Measurements from ENCODE around the gene TRAPPC14.

TRAPPC14 gene

GRCh38 chr7:100119970-100120732 lies 38.4 kb downstream of the TRAPPC14 start (continued):
- TF ChIP-seq, protein P1, sequence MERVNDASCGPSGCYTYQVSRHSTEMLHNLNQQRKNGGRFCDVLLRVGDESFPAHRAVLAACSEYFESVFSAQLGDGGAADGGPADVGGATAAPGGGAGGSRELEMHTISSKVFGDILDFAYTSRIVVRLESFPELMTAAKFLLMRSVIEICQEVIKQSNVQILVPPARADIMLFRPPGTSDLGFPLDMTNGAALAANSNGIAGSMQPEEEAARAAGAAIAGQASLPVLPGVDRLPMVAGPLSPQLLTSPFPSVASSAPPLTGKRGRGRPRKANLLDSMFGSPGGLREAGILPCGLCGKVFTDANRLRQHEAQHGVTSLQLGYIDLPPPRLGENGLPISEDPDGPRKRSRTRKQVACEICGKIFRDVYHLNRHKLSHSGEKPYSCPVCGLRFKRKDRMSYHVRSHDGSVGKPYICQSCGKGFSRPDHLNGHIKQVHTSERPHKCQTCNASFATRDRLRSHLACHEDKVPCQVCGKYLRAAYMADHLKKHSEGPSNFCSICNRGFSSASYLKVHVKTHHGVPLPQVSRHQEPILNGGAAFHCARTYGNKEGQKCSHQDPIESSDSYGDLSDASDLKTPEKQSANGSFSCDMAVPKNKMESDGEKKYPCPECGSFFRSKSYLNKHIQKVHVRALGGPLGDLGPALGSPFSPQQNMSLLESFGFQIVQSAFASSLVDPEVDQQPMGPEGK (tag by site-specific recombination; IDR thresholded peaks at IDR 0.05), result peak; percentile 67
- TF ChIP-seq ZNF350 (tag by site-specific recombination; IDR thresholded peaks at IDR 0.05) (no peak), ZNF585B (tag by site-specific recombination; IDR thresholded peaks at IDR 0.05) (no peak), ZNF501 (tag by site-specific recombination; IDR thresholded peaks at IDR 0.05) (no peak; the same call in 1 of the 2 replicates), ZNF791 (tag by site-specific recombination; IDR thresholded peaks at IDR 0.05) (no peak), ZNF623 (tag by site-specific recombination; IDR thresholded peaks at IDR 0.05) (no peak), ZNF266 (tag by site-specific recombination; IDR thresholded peaks at IDR 0.05; ENCODE audit: low read depth) (no peak), ZNF26 (tag by site-specific recombination; IDR thresholded peaks at IDR 0.05) (no peak), ZFP69B (tag by site-specific recombination; IDR thresholded peaks at IDR 0.05) (0 out of 2 replicates have a peak, but pooled peaks have one; percentile 62)
- TF ChIP-seq, protein P2, sequence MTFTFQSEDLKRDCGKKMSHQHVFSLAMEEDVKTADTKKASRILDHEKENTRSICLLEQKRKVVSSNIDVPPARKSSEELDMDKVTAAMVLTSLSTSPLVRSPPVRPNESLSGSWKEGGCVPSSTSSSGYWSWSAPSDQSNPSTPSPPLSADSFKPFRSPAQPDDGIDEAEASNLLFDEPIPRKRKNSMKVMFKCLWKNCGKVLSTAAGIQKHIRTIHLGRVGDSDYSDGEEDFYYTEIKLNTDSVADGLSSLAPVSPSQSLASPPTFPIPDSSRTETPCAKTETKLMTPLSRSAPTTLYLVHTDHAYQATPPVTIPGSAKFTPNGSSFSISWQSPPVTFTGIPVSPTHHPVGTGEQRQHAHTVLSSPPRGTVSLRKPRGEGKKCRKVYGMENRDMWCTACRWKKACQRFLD (tag by site-specific recombination; IDR thresholded peaks at IDR 0.05), result no peak

GRCh38 chr7:100119072-100119969 lies 39.2 kb downstream of the TRAPPC14 start, which contains the start of the genes CNPY4 and TAF6:
Gene CNPY4 (plus strand): TSS chr7:100119634. CDS start chr7:100119745, 111 bp downstream.
Gene TAF6 (minus strand): TSS chr7:100119358. CDS start chr7:100114209, 5,149 bp downstream.
- Histone ChIP-seq H3K36me3 (ENCODE audit: control insufficient read depth in 2 of 2, insufficient read depth in 1 of 2, low read length in 2 of 2) (peaks cover 0 to 8% of the 10 kb centered on the region in 2 experiments; a peak in 2 of 3 replicates), H3K27ac (ENCODE audit: extremely low read depth, low read depth, low read length) (peak within 1 kb of the TSS; percentile 87), H3K4me1 (ENCODE audit: control insufficient read depth, insufficient read depth, low read length) (peaks cover 3% of the 10 kb centered on the region; the same call in 1 of the 2 replicates), H3K4me3 (ENCODE audit: low read depth, low read length) (peak within 1 kb of the TSS; percentile 90), H3K9me3 (ENCODE audit: control insufficient read depth, insufficient read depth, low read depth, low read length) (no peaks in the 10 kb centered on the region)
- ChIA-PET CTCF (no interaction called here), POLR2A (interaction anchor here (1.1 to 8.4 kb wide), 2 partner anchors 18 to 29 kb away, joined by 3 to 81 read pairs; partner anchors contain the start of genes AP4M1, LAMTOR4 and MCM7)
- TF ChIP-seq ZNF248 (tag by site-specific recombination; IDR thresholded peaks at IDR 0.05) (no peak), ZNF26 (tag by site-specific recombination; IDR thresholded peaks at IDR 0.05) (no peak), ZNF341 (tag by site-specific recombination; IDR thresholded peaks at IDR 0.05; ENCODE audit: low read depth) (0 out of 2 replicates have a peak, but pooled peaks have one; percentile 18), ZNF623 (tag by site-specific recombination; IDR thresholded peaks at IDR 0.05) (no peak; the same call in 1 of the 2 replicates), FEZF1 (tag by site-specific recombination; IDR thresholded peaks at IDR 0.05) (0 out of 2 replicates have a peak, but pooled peaks have one; percentile 5), ZNF133 (tag by site-specific recombination; IDR thresholded peaks at IDR 0.05) (no peak), ZBTB7A (tag by site-specific recombination; IDR thresholded peaks at IDR 0.05; ENCODE audit: low read depth) (peak; percentile 91), ZNF174 (tag by site-specific recombination; IDR thresholded peaks at IDR 0.05) (no peak), ZNF16 (tag by site-specific recombination; IDR thresholded peaks at IDR 0.05; ENCODE audit: low read depth) (no peak), ZNF530 (tag by site-specific recombination; IDR thresholded peaks at IDR 0.05; ENCODE audit: low read depth) (no peak), ZNF777 (tag by site-specific recombination; IDR thresholded peaks at IDR 0.05; ENCODE audit: borderline replicate concordance) (peak; percentile 31; the same call in 1 of the 2 replicates), ZNF670 (tag by site-specific recombination; IDR thresholded peaks at IDR 0.05; ENCODE audit: low read depth) (no peak), SALL2 (tag by site-specific recombination; IDR thresholded peaks at IDR 0.05; ENCODE audit: borderline replicate concordance) (no peak), KLF10 (tag by site-specific recombination; IDR thresholded peaks at IDR 0.05) (peak; percentile 87), ZNF629 (tag by site-specific recombination; IDR thresholded peaks at IDR 0.05) (peak; percentile 58), ZNF140 (tag by site-specific recombination; IDR thresholded peaks at IDR 0.05) (no peak), ZNF423 (tag by site-specific recombination; IDR thresholded peaks at IDR 0.05) (no peak), OSR2 (tag by site-specific recombination; IDR thresholded peaks at IDR 0.05) (0 out of 2 replicates have a peak, but pooled peaks have one; percentile 26)
- TF ChIP-seq, protein P3, sequence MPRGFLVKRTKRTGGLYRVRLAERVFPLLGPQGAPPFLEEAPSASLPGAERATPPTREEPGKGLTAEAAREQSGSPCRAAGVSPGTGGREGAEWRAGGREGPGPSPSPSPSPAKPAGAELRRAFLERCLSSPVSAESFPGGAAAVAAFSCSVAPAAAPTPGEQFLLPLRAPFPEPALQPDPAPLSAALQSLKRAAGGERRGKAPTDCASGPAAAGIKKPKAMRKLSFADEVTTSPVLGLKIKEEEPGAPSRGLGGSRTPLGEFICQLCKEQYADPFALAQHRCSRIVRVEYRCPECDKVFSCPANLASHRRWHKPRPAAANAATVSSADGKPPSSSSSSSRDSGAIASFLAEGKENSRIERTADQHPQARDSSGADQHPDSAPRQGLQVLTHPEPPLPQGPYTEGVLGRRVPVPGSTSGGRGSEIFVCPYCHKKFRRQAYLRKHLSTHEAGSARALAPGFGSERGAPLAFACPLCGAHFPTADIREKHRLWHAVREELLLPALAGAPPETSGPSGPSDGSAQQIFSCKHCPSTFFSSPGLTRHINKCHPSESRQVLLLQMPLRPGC (tag by site-specific recombination; IDR thresholded peaks at IDR 0.05), result no peak

Measured in HEK293 (cell line).